HG03060 (cell line): ENCODE data around the gene CRYGA.
"Not testable (repeated sequence)": the region's sequence is repeated elsewhere in the genome, so short reads cannot be mapped to it uniquely, and the experiment has no call there.

ENCODE experiments used
- ATAC-seq: cut with Tn5 transposase; IDR thresholded peaks from one replicate; pipeline ENCODE4 v1.9.1; 2021; ENCODE audit warnings: low read depth, moderate number of reproducible peaks; ENCODE audit not compliant: unreplicated experiment

The CRYGA gene

GRCh38 chr2:208129744-208130711 lies 33.4 kb downstream of the CRYGA start, which contains the start of gene CRYGC:
TSS of gene CRYGC (minus strand) at chr2:208129828. CDS start at chr2:208129792, 36 bp downstream.
- ATAC-seq, result no peak

GRCh38 chr2:208128136-208128535 lies 35.3 kb downstream of the CRYGA start:
- ATAC-seq, result no peak

GRCh38 chr2:208127090-208127489 lies 36.3 kb downstream of the CRYGA start:
- no peak for ATAC-seq

GRCh38 chr2:208125251-208125650 lies 38.1 kb downstream of the CRYGA start:
- ATAC-seq, result no peak

GRCh38 chr2:208124013-208124715 lies 39.2 kb downstream of the CRYGA start, which contains the start of gene CRYGD:
TSS of gene CRYGD (minus strand) at chr2:208124524. CDS start at chr2:208124473, 51 bp downstream.
- ATAC-seq, result not testable (repeated sequence)

GRCh38 chr2:208122248-208122647 lies 41.1 kb downstream of the CRYGA start:
- ATAC-seq, result no peak

GRCh38 chr2:208118918-208119317 lies 44.5 kb downstream of the CRYGA start:
- ATAC-seq, result no peak

- ATAC-seq, result not testable (repeated sequence)
Observed at GRCh38 chr2:208117390-208117789, 46.0 kb downstream of the CRYGA start.

GRCh38 chr2:208112969-208113368 lies 50.4 kb downstream of the CRYGA start:
- no peak for ATAC-seq

GRCh38 chr2:208112273-208112745 lies 51.1 kb downstream of the CRYGA start:
- not testable (repeated sequence) for ATAC-seq
